IPS DF 6.9 (cell line): Measurements from ENCODE around the gene FAM24A.
"Not testable (repeated sequence)": the region's sequence is repeated elsewhere in the genome, so short reads cannot be mapped to it uniquely, and the experiment has no call there.

Source experiments
- DNase-seq: peaks from one replicate; pipeline ENCODE4 v3.0.0-alpha.2; 2013; ENCODE audit warnings: low read depth, low spot score
- H3K27ac ChIP-seq: one replicate; pipeline ENCODE4 v1.5.1; 2013; ENCODE audit warnings: low read length, control low read depth
- H3K27me3 ChIP-seq: 2 replicates; pipeline ENCODE4 v1.6.1; 2013; ENCODE audit warnings: mild to moderate bottlenecking, low read length; ENCODE audit not compliant: control insufficient read depth, insufficient read depth
- H3K36me3 ChIP-seq: 2 replicates; pipeline ENCODE4 v1.6.1; 2013; ENCODE audit warnings: low read length; ENCODE audit not compliant: control insufficient read depth, insufficient read depth
- H3K4me1 ChIP-seq: 2 replicates; pipeline ENCODE4 v1.6.1; 2013; ENCODE audit warnings: low read length; ENCODE audit not compliant: control insufficient read depth, insufficient read depth
- H3K4me3 ChIP-seq: 2 replicates; pipeline ENCODE4 v1.5.1; 2013; ENCODE audit warnings: mild to moderate bottlenecking, low read length
- H3K9me3 ChIP-seq: 2 replicates; pipeline ENCODE4 v1.6.1; 2013; ENCODE audit warnings: low read length, inconsistent platforms; ENCODE audit not compliant: control insufficient read depth, insufficient read depth
- WGBS: extraction: QIAGEN DNeasy Blood & Tissue Kit; methylation state at CpG from one replicate; pipeline ENCODE4 v1.1.7; 2013; ENCODE audit warnings: mixed read lengths, missing lambda C conversion rate; ENCODE audit not compliant: insufficient read length, insufficient coverage; 5-methylcytosine and 5-hydroxymethylcytosine counted together

The FAM24A gene

GRCh38 chr10:122910310-122910709, at the start of gene FAM24A:
Gene FAM24A, plus strand, starts transcription at chr10:122910610. Its CDS starts 1,025 bp downstream, at chr10:122911635.
- WGBS: no CpG with 5 or more reads among the region's 1 CpG
- Histone ChIP-seq H3K4me1 (no peaks in the 10 kb centered on the region), H3K36me3 (no peaks in the 10 kb centered on the region), H3K27me3 (no peaks in the 10 kb centered on the region), H3K4me3 (no peak within 1 kb of the TSS), H3K27ac (no peak within 1 kb of the TSS), H3K9me3 (no peaks in the 10 kb centered on the region)
- no peak for DNase-seq

- H3K9me3 ChIP-seq: no peaks in the 10 kb centered on the region
- H3K27me3 ChIP-seq: no peaks in the 10 kb centered on the region
- WGBS: no CpG with 5 or more reads among the region's 1 CpG
- H3K4me3 ChIP-seq: no peak overlapping the region
- no peak for DNase-seq
- H3K36me3 ChIP-seq: no peaks in the 10 kb centered on the region
- H3K4me1 ChIP-seq: no peaks in the 10 kb centered on the region
- H3K27ac ChIP-seq: no peak overlapping the region
These were observed 48.7 kb upstream of the FAM24A start for GRCh38 chr10:122861711-122862161.

- H3K27ac ChIP-seq: no peak overlapping the region
- H3K4me1 ChIP-seq: no peaks in the 10 kb centered on the region
- no peak for DNase-seq
- no peaks in the 10 kb centered on the region for H3K36me3 ChIP-seq
- no peak overlapping the region for H3K4me3 ChIP-seq
- H3K27me3 ChIP-seq: no peaks in the 10 kb centered on the region
- no CpG with 5 or more reads among the region's 2 CpGs for WGBS
- H3K9me3 ChIP-seq: peaks cover 2% of the 10 kb centered on the region; the same call in 1 of the 2 replicates
These were observed 46.9 kb upstream of the FAM24A start for GRCh38 chr10:122863216-122864193.

- Histone ChIP-seq H3K27me3 (no peaks in the 10 kb centered on the region), H3K9me3 (peaks cover 2% of the 10 kb centered on the region; the same call in 1 of the 2 replicates), H3K4me1 (no peaks in the 10 kb centered on the region), H3K27ac (no peak overlapping the region), H3K36me3 (no peaks in the 10 kb centered on the region), H3K4me3 (no peak overlapping the region)
- DNase-seq: no peak
- WGBS: no CpG with 5 or more reads among the region's 2 CpGs
These were observed 46.2 kb upstream of the FAM24A start for GRCh38 chr10:122864194-122864592.

- no peak overlapping the region for H3K4me3 ChIP-seq
- no CpG with 5 or more reads among the region's 1 CpG for WGBS
These were observed 45.5 kb upstream of the FAM24A start for GRCh38 chr10:122864901-122865300.

GRCh38 chr10:122866757-122867482, 43.5 kb upstream of the FAM24A start:
- H3K4me1 ChIP-seq, DNase-seq, H3K36me3 ChIP-seq, H3K9me3 ChIP-seq, H3K27ac ChIP-seq, H3K27me3 ChIP-seq, H3K4me3 ChIP-seq: not testable (repeated sequence)
- WGBS: no CpG with 5 or more reads among the region's 3 CpGs

More at GRCh38 chr10:122864901-122865300, 45.5 kb upstream of the FAM24A start:
- Histone ChIP-seq H3K36me3 (no peaks in the 10 kb centered on the region), H3K27me3 (no peaks in the 10 kb centered on the region), H3K27ac (no peak overlapping the region), H3K9me3 (peaks cover 2% of the 10 kb centered on the region; the same call in 1 of the 2 replicates), H3K4me1 (no peaks in the 10 kb centered on the region)
- no peak for DNase-seq

GRCh38 chr10:122868768-122869167, 41.6 kb upstream of the FAM24A start:
- H3K4me3 ChIP-seq, H3K4me1 ChIP-seq, H3K36me3 ChIP-seq, H3K9me3 ChIP-seq, H3K27ac ChIP-seq, H3K27me3 ChIP-seq, DNase-seq: not testable (repeated sequence)
- no CpG with 5 or more reads among the region's 2 CpGs for WGBS

GRCh38 chr10:122871947-122872346, 38.5 kb upstream of the FAM24A start:
- WGBS: no CpG with 5 or more reads among the region's 2 CpGs
- not testable (repeated sequence) for H3K4me3 ChIP-seq, DNase-seq, H3K27ac ChIP-seq, H3K4me1 ChIP-seq, H3K27me3 ChIP-seq, H3K9me3 ChIP-seq, H3K36me3 ChIP-seq

GRCh38 chr10:122875843-122876466, 34.5 kb upstream of the FAM24A start:
- Histone ChIP-seq H3K4me3 (no peak overlapping the region), H3K27ac (peak overlapping the region; percentile 74), H3K4me1 (peaks cover 2% of the 10 kb centered on the region; the same call in 1 of the 2 replicates), H3K36me3 (no peaks in the 10 kb centered on the region), H3K9me3 (no peaks in the 10 kb centered on the region), H3K27me3 (no peaks in the 10 kb centered on the region)
- peak; percentile 55 for DNase-seq
- WGBS: no CpG with 5 or more reads among the region's 6 CpGs

- H3K4me3 ChIP-seq: no peak overlapping the region
- H3K27ac ChIP-seq: peak overlapping the region; percentile 71
- WGBS: no CpG with 5 or more reads among the region's 1 CpG
- H3K36me3 ChIP-seq: no peaks in the 10 kb centered on the region
- DNase-seq: no peak
- H3K27me3 ChIP-seq: no peaks in the 10 kb centered on the region
- no peaks in the 10 kb centered on the region for H3K9me3 ChIP-seq
- peaks cover 2% of the 10 kb centered on the region; the same call in 1 of the 2 replicates for H3K4me1 ChIP-seq
These were observed 33.9 kb upstream of the FAM24A start for GRCh38 chr10:122876467-122876855.
